ENCODE measurements around the gene RGS12. TPM values are rescaled to one million over a fixed set of nuclear protein-coding genes. Genes with fewer than 3 reads are reported as not detected.

The RGS12 gene
- total and polyA plus RNA-seq, 2 of the 8 experiments (the other 6 are each of a cell fraction or from before 2014, with no cell fraction given), result 6.0 to 16.4 TPM

DNA sequence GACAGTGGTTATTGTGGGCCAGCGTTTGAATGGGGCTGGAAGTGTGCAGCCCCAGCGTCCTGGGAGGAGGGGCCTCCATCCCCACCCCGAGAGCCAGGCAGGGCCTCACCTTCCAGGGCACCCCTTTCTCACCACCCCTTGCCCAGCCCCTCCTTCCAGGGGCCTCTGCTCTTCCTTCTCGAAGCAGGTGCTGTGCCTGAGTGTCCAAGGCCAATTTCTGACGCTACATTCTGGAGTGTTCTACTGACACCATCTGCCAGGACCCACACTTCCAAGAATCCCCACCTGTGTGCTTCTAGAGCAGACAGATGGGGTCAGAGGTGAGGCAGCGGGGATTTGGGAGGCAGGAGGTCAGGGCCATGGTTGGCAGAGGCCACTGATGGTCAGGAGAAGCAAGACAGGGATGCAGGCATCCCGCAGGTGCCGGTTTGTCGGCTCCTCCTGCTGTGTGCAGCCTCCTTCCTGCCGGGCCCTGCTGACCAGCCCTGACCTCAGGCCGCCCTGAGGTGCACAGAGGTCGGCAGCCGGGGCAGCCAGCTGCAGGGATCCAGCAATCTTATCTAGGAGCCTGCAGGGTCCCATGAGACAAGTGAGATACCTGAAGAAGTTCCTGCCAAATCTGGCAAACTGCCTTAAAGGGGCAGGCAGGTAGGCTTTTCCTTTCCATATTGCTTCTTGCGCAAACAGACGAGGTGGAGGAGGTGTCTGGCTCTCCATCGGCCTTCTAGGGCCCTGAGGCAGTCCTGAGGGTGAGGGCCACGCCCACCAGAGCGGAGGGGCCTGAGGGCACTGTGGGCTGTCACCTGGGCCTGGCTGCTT is 25.0 kb upstream of the RGS12 start:
- H3K14ac ChIP-seq (ENCODE audit: insufficient read length), result no peak overlapping the region
- no peak overlapping the region for H3K4me2 ChIP-seq (ENCODE audit: insufficient read depth in 1 of 2, low read depth in 2 of 2, low read length in 2 of 2)
- H3K27ac ChIP-seq (ENCODE audit: low read depth, low read length), result no peak overlapping the region
- no peak overlapping the region for H4K91ac ChIP-seq (replicated peaks; ENCODE audit: insufficient read length, low read length)
- H2BK20ac ChIP-seq (ENCODE audit: low read length), result no peak overlapping the region
- H2BK120ac ChIP-seq (replicated peaks; ENCODE audit: low read depth, low read length), result no peak overlapping the region
- no peak overlapping the region for H2BK15ac ChIP-seq (ENCODE audit: low read length)
- no peak overlapping the region for H3K23ac ChIP-seq (ENCODE audit: insufficient read length)
- TF ChIP-seq TBP (IDR thresholded peaks at IDR 0.05; ENCODE audit: low read depth, low read length), result no peak
- TF ChIP-seq CEBPB (IDR thresholded peaks at IDR 0.05; ENCODE audit: low read depth, low read length), result peak; percentile 73
- DNase-seq (ENCODE audit: low read depth in 1 of 2, low spot score in 2 of 2) (peak in 1 of 2 experiments; percentile 46), FAIRE-seq (no peak)
- no peaks in the 10 kb centered on the region for H3K36me3 ChIP-seq (ENCODE audit: control insufficient read depth in 2 of 4, insufficient read depth in 4 of 4, low read length in 3 of 4)
- H2BK12ac ChIP-seq (ENCODE audit: low read depth, low read length), result no peak overlapping the region
- H3K9me3 ChIP-seq (ENCODE audit: insufficient read depth in 2 of 2, low read depth in 1 of 2, low read length in 1 of 2), result no peaks in the 10 kb centered on the region
- no peaks in the 10 kb centered on the region for H4K20me1 ChIP-seq (replicated peaks in 1 of 2; ENCODE audit: control insufficient read depth in 1 of 2, insufficient read depth in 2 of 2, low read length in 2 of 2)
- CTCF ChIA-PET (ENCODE audit: partially characterized antibody), result interaction anchor here (1.0 kb wide), 1 partner anchor 51 kb away, joined by 3 read pairs; no protein-coding TSS in a partner anchor
- H3K56ac ChIP-seq (replicated peaks; ENCODE audit: insufficient read length, low read depth, low read length), result no peak overlapping the region
- no peaks in the 10 kb centered on the region; a peak in 2 of 7 replicates for H3K27me3 ChIP-seq (replicated peaks in 1 of 4; ENCODE audit: control insufficient read depth in 3 of 4, extremely low read depth in 1 of 4, insufficient read depth in 3 of 4, low read length in 3 of 4)
- no peaks in the 10 kb centered on the region for H3K79me2 ChIP-seq (ENCODE audit: control insufficient read depth in 1 of 2, insufficient read depth in 2 of 2, low read length in 2 of 2)
- H4K5ac ChIP-seq (ENCODE audit: insufficient read length, low read depth, low read length), result no peak overlapping the region
- no peak overlapping the region for H3K4me3 ChIP-seq (ENCODE audit: extremely low read depth in 1 of 4, insufficient read depth in 2 of 4, low read depth in 3 of 4, low read length in 4 of 4)
- 0 out of 2 replicates have a peak overlapping the region, but pooled peaks have one; percentile 24 for H2BK5ac ChIP-seq (ENCODE audit: low read depth, low read length)
- H3K9ac ChIP-seq (replicated peaks in 1 of 4; ENCODE audit: extremely low read depth in 1 of 4, low read depth in 3 of 4, low read length in 3 of 4), result no peak overlapping the region
- H2AK5ac ChIP-seq (ENCODE audit: low read depth, low read length), result no peak overlapping the region
- no peak overlapping the region for H3K18ac ChIP-seq (ENCODE audit: extremely low read depth, low read length)
- POLR2A ChIA-PET (ENCODE audit: partially characterized antibody), result no interaction called here
- H4K8ac ChIP-seq (ENCODE audit: extremely low read depth, insufficient read depth, low read length), result no peak overlapping the region
- H3K4me1 ChIP-seq (replicated peaks in 1 of 4; ENCODE audit: control insufficient read depth in 3 of 4, insufficient read depth in 4 of 4, low read length in 3 of 4), result peaks cover 0 to 6% (median 0%) of the 10 kb centered on the region in 4 experiments; a peak in 1 of 7 replicates
- H3K79me1 ChIP-seq (ENCODE audit: low read depth, low read length), result no peaks in the 10 kb centered on the region
- H3K23me2 ChIP-seq (ENCODE audit: low read depth, low read length), result no peaks in the 10 kb centered on the region
- 82% methylated on average over 18 of the region's 18 CpGs; no CpG with 5 or more reads in 1 of the 2 experiments for WGBS, 2 experiments (ENCODE audit: extremely low coverage in 1 of 2, insufficient coverage in 1 of 2, insufficient read length in 1 of 2, insufficient replicate concordance in 2 of 2, low coverage in 1 of 2, low lambda C conversion rate in 2 of 2, missing lambda C conversion rate in 1 of 2)
- no peak overlapping the region for H2AFZ ChIP-seq (ENCODE audit: low read length)
- H3K4ac ChIP-seq (replicated peaks; ENCODE audit: insufficient read length, low read depth, low read length), result no peak overlapping the region

Measured in H1 (cell line).